DMS 273 (cell line): ENCODE data around the gene EIF4E3.

Experiments used
- DNase-seq: peaks from one replicate; lab custom pipeline; 2025; ENCODE audit not compliant: unreplicated experiment; lab: John Stamatoyannopoulos, UW

The EIF4E3 gene

GRCh38 chr3:71725271-71725991 lies at the start of gene EIF4E3:
Gene EIF4E3, minus strand, starts transcription at chr3:71725402. Its CDS starts 35 bp downstream, at chr3:71725367.
- DNase-seq: peak; percentile 81

- DNase-seq: no peak
Measured at GRCh38 chr3:71771884-71772283, 46.7 kb upstream of the EIF4E3 start.

- DNase-seq: no peak
Measured at GRCh38 chr3:71771126-71771525, 45.9 kb upstream of the EIF4E3 start.

DNA sequence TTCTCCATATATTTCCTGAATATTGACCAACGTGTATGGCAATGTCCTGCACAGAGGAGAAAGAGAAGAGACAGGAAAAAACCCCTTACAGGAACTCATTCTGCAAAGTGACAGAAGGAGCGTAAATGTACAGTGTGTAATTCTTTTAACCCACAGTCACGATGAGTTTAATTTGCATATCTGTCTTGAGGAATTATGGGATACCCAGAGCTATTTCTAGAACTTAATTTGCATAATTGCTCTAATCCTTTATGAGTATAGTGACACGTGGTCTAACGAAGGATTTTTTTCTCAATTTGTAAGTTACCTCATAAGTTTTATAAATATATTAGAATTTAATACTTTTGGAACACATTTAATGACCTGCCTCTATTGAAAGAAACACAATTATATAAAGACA lies 38.2 kb upstream of the EIF4E3 start:
- DNase-seq: peak; percentile 12

DNA sequence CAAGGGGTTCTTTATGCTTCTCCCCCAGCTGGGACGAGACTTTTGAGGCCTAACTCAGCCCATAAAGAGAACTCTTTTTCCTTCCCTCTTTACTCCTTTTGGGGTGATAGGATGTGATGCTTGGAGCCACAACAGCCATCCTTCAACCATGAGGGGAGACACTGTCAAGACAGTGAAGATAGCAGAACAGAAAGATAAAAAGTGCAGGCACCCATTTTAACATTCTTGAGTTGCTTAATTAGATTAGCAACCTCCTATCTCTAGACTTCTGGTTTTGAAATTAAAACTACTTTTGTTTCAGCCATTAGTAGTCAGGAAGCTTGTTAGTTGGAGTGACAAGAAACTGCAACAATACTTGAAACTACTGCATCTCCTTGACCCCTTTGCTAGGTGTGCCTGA lies 34.9 kb upstream of the EIF4E3 start:
- no peak for DNase-seq

GRCh38 chr3:71759401-71759800 lies 34.2 kb upstream of the EIF4E3 start:
- no peak for DNase-seq

- no peak for DNase-seq
Measured at GRCh38 chr3:71758091-71758490, 32.9 kb upstream of the EIF4E3 start.

GRCh38 chr3:71754610-71755253 lies 29.5 kb upstream of the EIF4E3 start:
- DNase-seq: peak; percentile 34

DNA sequence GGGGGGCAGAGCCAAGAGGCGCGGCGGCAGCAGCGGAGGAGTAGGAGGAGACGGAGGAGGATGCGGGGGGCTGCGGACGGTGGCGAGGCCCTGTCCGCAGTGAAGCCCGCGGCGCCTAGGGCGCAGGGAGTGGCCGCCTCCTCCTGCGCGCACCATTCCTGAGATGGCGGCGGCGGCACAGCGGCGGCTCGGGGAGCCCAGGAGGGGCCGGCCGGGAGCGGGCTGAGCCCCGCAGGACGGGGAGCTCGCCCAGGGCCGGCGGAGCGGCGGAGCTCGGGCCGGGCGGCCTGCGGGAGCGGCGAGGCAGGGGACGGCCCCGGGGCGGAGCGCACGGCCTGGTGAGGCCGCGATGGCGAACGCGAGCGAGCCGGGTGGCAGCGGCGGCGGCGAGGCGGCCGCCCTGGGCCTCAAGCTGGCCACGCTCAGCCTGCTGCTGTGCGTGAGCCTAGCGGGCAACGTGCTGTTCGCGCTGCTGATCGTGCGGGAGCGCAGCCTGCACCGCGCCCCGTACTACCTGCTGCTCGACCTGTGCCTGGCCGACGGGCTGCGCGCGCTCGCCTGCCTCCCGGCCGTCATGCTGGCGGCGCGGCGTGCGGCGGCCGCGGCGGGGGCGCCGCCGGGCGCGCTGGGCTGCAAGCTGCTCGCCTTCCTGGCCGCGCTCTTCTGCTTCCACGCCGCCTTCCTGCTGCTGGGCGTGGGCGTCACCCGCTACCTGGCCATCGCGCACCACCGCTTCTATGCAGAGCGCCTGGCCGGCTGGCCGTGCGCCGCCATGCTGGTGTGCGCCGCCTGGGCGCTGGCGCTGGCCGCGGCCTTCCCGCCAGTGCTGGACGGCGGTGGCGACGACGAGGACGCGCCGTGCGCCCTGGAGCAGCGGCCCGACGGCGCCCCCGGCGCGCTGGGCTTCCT lies 28.8 kb upstream of the EIF4E3 start, which contains the start of gene GPR27:
Gene GPR27 (plus strand): TSS at position 155 of the 909 bp plus-strand sequence. CDS start 195 bp downstream, at position 350.
- DNase-seq: peak; percentile 66

DNA sequence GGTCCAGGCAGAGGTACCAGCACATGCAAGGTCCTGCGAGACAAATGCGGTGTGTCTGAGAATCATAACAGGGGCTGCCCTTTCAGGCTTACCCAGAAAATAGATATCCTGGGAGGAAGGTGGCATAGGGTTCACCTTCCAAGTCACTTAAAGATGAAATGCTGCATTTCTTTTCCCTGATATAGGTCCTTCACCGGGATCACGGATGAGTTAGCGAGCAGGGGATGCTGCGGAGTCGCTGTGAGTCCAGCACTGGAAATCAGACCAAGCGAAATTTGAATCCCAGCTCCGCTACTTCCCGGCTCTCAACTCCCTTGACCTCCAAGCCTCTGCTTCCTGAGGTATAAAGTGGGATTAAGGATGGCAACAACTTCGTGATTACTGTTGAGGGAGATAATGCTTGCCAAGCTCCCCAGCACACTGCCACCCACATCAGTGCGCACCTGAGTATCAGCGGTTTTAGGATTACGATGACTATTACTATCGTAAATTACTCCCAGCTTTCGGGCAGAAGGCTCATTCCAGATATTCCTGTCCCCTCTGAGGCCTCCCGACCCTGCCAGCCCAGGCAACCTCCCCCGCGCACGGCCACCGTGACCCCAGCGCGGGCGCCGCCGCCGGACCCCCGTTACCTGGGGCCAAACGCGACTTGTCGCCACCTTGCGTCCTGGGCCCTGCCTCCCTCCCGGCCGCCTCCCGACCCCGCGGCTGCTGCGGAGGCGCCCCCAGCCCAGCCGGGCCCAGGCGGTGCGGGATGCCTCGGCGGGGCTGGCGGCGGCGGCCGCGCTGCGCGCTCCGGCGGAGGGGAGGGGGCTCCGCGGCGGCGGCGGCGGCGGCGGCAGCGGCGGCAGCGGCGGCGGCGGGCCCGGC lies 27.9 kb upstream of the EIF4E3 start:
- DNase-seq: no peak

DNA sequence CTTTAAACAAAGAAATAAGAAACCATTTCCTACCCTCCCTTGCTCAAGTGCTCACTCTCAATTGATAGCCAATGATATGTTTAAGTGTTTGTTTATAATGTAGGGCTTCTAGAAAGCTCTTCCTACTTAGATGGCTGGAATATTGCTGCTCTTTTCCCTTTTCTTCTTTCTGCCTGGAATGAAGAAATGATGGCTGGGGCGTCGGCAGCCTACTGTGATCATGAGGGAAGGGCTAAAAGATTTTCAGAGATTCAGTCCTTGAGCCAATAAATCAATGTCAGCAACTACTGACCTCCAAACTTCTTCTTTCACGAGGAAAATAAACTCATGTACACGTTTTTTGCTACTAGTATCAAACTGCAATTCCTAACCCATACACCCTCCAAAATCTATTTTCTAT lies 26.4 kb upstream of the EIF4E3 start:
- DNase-seq: no peak

- DNase-seq: no peak
Measured at GRCh38 chr3:71744738-71745137, 19.5 kb upstream of the EIF4E3 start.

DNA sequence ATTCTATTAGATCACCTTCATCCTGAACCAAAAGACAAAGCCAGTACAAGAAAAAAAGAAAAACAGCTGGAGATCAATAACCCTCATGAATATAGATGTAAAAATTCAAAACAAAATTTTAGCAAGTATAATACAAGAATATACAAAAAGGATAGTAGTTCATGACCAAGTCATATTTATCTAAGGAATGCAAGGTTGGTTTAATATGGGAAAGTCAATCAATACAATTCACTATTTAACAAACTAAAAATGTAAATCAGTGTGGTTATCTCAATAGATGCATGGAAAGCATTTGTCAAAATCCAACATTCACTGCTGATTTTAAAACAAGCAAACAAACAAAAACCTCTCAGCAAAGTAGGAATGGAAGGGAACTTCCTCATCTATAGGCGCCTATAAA lies 17.4 kb upstream of the EIF4E3 start:
- no peak for DNase-seq

DNA sequence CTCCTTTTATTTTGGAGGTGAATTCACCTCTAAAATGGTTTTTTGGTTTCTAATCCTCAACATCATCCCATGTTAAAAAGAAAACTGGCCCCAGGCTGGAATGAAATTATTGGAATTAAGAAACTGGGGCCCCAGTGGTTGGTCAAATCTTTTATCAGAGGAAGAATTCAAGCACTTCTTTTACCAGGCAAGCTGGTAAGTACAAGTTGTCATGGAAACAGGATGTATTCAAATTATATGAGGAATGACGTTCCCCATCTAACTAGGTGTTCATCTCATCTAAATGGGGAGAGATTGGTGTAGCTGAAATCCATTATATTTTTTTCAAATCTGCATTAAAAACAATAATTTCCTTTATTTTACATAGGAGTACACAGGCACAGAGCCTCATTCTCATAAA lies 9.7 kb upstream of the EIF4E3 start:
- no peak for DNase-seq

DNA sequence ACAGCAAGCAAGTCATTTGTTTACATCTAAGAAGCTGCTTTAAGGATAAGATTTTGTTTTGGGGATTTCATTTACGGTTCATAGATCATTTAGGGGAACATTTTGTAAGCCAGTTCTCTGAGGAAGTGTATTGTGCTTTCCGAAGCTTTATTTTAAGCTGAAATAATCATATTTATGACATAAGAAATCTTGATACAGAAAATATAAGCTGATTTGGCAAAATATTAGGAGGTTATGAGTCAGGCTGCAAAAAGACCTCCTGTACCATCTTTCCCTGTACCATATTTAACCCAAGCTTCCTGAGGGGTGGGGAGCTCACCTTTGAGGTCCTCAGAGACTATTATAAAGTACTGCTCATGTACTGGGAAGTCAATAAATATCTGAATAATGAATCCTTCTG lies 8.1 kb upstream of the EIF4E3 start:
- DNase-seq: no peak

GRCh38 chr3:71732637-71733036 lies 7.4 kb upstream of the EIF4E3 start:
- DNase-seq: no peak

GRCh38 chr3:71728632-71729342 lies 3.6 kb upstream of the EIF4E3 start:
- DNase-seq: peak; percentile 83

- DNase-seq: no peak
Measured at GRCh38 chr3:71726146-71726545, 944 bp upstream of the EIF4E3 start.

- DNase-seq: peak; percentile 55
Measured at GRCh38 chr3:71724584-71725270, 475 bp downstream of the EIF4E3 start.

- no peak for DNase-seq
Measured at GRCh38 chr3:71724171-71724453, 1.1 kb downstream of the EIF4E3 start.
